HG02885 (cell line): ENCODE data around the gene HOXA7.

Source experiments
- ATAC-seq: cut with Tn5 transposase; IDR thresholded peaks from one replicate; pipeline ENCODE4 v1.9.1; 2021; ENCODE audit warnings: mild to moderate bottlenecking; ENCODE audit not compliant: unreplicated experiment, poor library complexity

The HOXA7 gene

GRCh38 chr7:27124096-27124901 lies 32.2 kb downstream of the HOXA7 start:
- ATAC-seq = no peak

- ATAC-seq = no peak
Observed at GRCh38 chr7:27123477-27124053, 32.9 kb downstream of the HOXA7 start.

GRCh38 chr7:27123007-27123476 lies 33.4 kb downstream of the HOXA7 start:
- no peak for ATAC-seq

- ATAC-seq = no peak
Observed at GRCh38 chr7:27122077-27122910, 34.2 kb downstream of the HOXA7 start.

GRCh38 chr7:27121684-27122076 lies 34.8 kb downstream of the HOXA7 start:
- ATAC-seq = no peak

- ATAC-seq = no peak
Observed at GRCh38 chr7:27119412-27119911, 37.0 kb downstream of the HOXA7 start.

- ATAC-seq = no peak
Observed at GRCh38 chr7:27118580-27118979, 37.9 kb downstream of the HOXA7 start.

- no peak for ATAC-seq
Observed at GRCh38 chr7:27117887-27118491, 38.5 kb downstream of the HOXA7 start.

- no peak for ATAC-seq
Observed at GRCh38 chr7:27116962-27117886, 39.3 kb downstream of the HOXA7 start.

GRCh38 chr7:27116031-27116961 lies 40.2 kb downstream of the HOXA7 start:
- no peak for ATAC-seq

- ATAC-seq = no peak
Observed at GRCh38 chr7:27115221-27116026, 41.1 kb downstream of the HOXA7 start.

GRCh38 chr7:27114881-27115220 lies 41.6 kb downstream of the HOXA7 start:
- no peak for ATAC-seq

GRCh38 chr7:27113991-27114769 lies 42.3 kb downstream of the HOXA7 start:
- no peak for ATAC-seq

- no peak for ATAC-seq
Observed at GRCh38 chr7:27112955-27113949, 43.2 kb downstream of the HOXA7 start.

GRCh38 chr7:27112361-27112760 lies 44.1 kb downstream of the HOXA7 start:
- no peak for ATAC-seq
